GOT3 (cell line): Measurements from ENCODE around the gene NAA16.
"Not testable (repeated sequence)": the region's sequence is repeated elsewhere in the genome, so short reads cannot be mapped to it uniquely, and the experiment has no call there.

Source experiments
- DNase-seq: peaks from one replicate; lab custom pipeline; 2025; ENCODE audit warnings: mixed read lengths; lab: John Stamatoyannopoulos, UW

NAA16 gene

DNA sequence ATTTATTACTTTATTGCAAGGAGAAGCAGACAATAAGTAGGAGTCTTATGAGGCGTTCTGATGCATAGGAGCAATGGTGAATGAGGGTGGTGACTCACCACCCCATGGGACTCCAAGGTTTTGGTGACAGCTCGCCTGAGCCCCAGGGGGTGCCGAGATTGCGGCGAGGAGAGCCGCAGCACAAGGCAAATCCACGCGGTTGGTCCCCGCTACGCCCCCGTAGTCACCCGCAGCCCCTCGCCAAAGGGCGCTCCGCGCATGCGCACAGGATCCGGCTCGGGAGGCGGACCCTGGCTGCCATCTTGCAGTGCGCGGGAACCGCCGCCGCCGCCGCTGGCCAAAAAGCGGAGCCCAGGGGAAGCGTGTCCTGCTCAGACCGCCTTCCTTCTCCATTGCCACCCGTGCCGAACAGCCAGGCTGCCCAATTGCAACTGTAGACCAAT lies at the start of gene NAA16:
Gene NAA16 (plus strand): TSS at position 305 of the 443 bp plus-strand sequence. CDS start 262 bp downstream, outside the sequence.
- DNase-seq: peak; percentile 85

DNA sequence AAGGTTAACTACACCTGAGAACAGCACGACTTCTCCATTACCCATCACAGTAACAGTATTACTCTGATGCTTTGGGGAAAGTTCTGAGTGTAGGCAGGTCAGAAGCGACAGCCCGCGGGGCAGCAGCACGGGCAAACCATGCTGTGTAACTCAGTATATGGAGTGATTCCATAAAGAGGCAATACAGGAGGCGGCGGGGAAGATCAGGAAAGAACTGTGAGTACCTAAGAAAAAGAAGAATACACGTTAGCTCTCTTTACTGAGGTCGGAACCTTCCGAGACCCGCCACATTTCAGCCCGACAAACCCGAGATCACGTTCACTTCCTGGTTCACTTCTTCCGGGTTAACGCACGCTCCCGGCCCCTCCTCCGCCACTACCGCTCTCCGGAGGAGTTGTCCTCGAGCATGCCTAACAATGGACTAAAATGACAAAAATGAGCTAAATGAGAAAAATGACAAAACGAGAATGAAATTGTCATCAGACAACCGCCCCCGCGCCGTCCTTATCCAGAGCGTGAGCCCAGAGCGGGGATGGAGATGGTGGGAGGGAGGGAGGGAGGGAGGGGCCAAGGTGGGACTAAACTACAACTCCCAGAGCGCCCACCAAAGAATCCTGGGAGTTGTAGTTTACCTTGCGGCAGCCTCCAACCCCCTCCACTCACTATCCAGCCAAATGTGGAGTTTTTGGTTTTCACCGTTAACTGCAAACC lies 47.7 kb upstream of the NAA16 start, which contains the start of gene MTRF1:
Gene MTRF1 (minus strand): TSS at position 316 of the 711 bp plus-strand sequence. CDS start 2,669 bp downstream, outside the sequence.
- peak; percentile 45 for DNase-seq

DNA sequence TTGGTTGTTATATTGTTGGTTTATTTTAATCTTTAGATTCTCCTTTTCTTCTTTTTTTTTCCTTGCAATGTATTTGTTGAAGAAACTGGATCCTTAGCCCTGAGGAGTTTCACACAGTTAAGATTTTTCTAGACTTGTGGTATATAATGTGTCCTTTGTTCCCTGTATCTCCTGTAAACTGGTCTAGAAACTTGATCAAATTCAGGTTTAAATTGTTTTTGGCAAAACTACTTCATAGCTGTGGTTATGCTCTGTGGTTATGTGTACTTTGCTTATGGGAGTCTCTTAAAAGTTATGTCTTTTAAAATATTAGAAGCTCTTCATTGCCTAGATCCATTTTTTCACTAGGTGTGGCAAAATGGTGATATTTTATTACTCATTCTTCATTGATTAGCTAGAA lies 44.0 kb upstream of the NAA16 start:
- DNase-seq: no peak

DNA sequence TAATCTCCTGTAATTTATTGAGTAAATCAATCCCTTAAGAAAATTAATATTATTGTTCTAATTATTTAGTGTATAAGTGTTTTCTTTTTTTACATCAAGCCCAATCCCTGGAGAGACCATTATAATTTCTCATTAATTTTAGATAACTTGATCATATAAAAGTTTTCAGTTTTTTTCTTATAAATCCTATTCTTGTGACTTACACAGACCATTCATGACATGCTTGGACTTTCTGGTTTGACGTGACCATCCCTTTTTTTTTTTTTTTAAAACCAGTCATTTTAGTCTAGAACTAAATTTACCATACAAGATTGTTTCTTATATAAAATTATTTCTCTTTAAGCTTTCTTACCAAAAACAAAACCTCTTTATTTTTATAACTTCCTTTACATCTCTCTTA lies 42.3 kb upstream of the NAA16 start:
- DNase-seq: no peak

DNA sequence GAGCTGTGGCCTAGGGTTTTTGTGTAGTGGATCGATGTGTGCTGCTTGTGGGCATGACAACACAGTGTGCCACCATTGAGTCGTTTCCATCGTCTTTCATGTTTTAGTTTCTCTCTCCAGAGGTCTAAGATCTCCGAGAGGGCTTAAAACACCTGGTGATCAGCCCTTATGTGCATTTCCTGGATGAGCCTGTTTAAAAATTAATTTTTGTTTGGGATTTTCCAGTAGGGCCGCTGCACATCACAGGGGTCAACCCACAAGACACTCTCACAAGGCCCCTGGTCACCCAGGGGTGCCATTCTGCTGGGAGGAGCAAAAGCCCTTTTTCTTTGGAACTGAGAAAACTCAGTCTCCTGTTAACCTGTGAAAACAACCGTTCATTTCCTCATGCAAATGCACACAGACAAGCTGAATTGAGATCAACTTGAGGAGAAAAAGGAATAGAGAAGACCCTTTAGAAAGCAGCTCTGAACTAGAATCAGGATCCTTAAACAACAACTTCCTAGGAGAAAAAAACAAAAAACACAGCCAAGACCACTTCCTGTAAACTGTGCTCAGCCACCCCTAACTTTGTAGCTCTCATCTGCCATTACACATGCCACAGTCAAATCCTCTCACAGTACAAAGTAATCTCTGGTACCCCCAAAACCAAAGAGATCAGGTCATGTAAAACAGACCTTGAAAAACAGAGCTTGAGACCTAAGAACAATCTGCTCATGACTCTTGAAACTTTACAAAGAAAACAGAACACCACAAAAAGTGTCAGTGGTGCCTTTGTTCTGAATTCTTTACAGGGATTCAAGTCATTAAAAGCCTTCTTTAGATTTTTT lies 39.4 kb upstream of the NAA16 start:
- DNase-seq: no peak

DNA sequence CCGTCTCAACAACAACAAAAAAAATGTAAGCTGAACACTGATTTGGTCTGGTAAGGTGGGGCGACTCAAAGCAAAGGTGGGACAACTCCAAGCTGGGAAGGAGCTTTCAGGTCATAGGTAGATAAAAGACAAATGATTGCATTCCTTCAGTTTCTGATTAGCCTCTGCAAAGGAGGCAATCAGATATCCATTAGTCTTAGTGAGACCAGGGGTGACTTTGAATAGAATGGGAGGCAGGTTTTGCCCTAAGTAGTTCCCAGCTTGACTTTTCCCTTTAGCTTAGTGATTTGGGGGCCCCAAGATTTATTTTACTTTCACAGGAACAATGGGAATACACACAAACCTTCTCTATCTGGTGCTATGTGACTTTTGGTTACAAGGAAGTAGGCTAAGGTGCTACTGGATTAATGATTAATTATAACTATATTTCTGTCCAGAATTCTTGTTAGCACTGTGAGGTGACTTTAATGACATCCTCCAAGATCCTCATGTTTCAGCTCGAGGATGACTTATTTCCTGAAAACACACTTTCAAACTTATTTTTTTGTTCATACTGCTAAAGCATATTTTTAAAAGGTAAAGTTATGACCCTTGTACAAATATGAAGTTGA lies 37.1 kb upstream of the NAA16 start:
- DNase-seq: no peak

DNA sequence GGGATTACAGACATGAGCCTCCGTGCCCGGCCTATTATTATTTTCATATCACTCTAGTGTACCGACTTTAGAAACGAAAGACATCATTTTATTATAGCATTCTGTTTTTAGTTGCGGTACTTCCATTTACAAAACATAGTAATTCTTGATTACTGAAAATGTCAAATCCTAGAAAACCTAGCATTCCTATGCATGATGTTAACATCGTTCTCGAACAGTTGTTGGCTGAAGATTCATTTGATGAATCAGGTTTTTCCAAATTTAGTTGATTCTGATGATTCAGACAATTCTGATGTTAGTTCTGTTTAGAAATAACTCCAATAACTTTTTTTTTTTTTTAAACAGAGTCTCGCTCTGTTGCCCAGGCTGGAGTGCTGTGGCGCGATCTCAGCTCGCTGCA lies 36.2 kb upstream of the NAA16 start:
- no peak for DNase-seq

DNA sequence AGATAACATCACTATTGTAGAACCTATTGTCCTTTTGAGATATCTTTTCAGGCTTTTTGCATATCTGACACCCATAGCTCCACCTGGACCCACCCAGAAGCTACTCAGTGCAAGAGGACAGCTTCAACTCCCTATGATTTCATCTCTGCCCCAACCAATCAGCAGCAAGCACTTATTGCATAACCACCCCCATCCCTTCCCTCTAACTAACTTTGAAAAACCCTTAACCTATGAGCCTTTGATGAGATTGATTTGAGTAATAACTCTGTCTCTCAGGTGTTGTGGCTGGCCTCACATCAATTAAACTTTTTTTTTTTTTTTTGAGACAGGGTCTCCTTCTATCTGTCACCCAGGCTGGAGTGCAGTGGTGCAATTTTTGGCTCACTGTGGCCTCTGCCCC lies 34.2 kb upstream of the NAA16 start:
- DNase-seq: no peak

DNA sequence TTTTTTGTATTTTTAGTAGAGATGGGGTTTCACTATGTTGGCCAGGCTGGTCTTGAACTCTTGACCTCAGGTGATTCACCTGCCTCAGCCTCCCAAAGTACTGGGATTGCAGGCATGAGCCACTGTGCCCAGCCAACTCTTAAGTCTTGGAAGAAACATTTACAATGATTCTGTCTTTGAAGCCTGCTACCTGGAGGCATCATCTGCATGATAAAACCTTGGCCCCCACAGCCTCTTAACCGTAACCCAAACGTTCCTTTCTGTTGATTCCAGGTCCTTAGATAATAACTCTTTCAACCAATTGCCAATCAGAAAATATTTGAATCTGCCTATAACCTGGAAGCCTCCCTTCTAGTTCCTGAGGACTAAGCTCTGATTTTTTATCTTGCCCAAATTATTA lies 31.9 kb upstream of the NAA16 start:
- not testable (repeated sequence) for DNase-seq

DNA sequence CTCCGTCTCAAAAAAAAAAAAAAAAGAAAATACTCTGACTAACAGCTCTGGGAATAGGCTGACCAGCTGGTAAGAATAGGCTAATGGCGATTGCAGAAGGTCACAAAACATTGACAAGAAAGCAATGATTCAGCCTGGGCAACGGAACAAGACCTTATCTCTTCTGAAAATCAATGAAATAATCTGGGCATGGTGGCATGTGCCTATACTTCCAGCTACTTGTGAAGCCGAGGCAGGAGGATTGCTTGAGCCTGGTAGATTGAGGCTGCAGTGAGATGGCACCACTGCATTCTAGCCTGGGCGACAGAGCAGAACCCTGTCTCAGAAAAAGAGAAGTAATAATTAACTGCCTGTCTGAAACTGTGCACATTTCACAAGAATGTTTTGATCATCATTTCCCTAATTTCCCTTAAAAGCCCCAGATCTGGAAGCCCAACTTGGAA lies 28.9 kb upstream of the NAA16 start:
- DNase-seq: no peak

DNA sequence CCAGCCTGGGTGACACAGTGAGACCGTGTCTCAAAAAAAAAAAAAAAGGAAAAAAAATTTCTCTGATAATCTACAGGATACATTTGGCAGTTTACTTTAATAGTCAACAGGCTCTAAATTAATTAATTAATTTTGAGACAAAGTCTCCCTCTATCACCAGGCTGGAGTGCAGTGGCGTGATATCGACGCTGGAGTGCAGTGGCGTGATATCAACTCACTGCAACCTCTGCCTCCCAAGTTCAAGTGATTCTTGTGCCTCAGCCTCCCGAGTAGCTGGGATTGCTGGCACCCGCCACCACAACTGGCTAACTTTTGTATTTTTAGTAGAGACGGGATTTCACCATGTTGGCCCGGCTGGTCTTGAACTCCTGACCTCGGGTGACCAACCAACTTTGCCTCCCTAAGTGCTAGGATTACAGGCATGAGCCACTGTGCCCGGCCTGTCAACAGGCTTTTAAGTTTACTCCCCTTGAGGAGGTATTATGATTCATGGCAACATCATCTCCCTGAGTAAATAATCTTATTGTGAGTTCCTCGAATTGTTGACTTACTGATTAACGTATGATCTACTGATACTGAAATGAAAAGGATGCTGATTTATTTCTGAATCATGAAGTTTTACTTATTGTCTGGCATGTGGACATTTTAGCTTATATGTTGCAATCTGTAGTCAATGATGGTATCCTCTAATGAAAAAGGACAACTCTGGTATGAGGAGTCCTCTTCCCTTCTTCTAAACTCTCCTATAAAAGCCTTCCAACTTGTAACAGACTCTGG lies 26.4 kb upstream of the NAA16 start:
- peak; percentile 11 for DNase-seq

DNA sequence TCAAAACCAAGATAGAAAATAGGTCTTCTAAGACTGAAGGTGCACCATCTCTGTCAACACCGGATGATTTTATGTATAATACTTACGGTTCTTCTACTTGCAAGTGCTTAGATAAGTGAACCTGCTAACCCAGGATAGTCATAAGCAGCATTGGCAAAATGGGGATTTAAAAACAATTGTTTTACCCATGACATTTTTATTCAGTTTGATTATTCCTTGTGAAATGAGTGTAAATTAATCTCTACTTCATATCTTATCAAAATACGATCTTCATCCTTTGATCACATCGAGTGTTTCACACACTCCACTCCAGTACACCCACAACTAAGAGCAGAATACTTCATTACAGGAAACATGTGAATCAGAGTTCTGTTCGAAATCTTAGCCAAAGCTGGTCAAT lies 24.7 kb upstream of the NAA16 start:
- DNase-seq: no peak

DNA sequence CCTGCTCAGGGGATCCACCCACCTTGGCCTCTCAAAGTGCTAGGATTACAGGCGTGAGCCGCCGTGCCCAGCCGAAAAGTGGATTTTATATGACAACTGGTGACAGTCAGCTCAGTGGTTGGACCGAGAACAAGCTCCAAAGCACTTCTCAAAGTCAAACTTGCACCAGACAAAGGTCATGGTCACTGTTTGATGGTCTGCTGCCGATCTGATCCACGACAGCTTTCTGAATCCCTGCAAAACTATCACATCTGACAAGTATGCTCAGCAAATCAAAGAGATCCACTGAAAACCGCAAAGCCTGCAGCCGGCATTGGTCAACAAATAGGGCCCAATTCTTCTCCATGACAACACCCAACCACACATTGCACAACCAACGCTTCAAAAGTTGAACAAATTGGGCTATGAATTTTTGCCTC lies 21.6 kb upstream of the NAA16 start:
- DNase-seq: no peak

DNA sequence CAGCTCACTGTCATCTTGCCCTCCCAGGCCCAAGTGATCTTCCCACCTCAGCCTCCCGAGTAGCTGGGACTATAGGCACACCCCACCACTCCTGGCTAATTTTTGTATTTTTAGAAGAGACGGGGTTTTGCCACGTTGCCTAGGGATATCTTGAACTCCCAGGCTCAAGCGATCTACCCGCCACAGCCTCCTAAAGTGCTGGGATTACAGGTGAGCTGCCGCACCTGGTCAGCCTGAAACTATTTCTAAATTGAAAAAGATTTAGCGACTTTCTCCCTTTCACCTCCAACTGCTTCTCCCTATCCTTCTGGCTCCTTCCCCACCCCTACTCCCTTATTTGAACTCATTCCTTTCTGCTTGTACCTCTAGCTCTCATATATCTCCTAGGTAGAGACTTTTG lies 19.8 kb upstream of the NAA16 start:
- no peak for DNase-seq

DNA sequence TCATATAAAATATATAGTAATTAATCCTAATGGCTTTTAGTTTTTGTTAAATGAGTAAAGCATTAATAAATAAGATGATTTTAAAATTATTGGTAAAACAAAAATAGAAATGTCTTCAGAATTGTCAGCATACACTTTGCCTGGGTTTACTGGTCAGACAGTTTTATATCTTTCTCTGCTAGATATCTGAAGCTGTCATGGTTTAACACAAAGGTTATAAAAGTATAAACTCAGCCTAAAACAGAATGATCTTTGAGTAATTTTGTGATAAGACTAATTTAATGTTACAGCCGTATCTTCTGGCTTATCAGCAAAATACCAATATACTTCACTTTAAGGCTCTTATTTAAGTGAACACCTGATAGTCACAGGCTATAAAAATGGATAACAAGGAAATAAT lies 17.8 kb upstream of the NAA16 start:
- DNase-seq: no peak

DNA sequence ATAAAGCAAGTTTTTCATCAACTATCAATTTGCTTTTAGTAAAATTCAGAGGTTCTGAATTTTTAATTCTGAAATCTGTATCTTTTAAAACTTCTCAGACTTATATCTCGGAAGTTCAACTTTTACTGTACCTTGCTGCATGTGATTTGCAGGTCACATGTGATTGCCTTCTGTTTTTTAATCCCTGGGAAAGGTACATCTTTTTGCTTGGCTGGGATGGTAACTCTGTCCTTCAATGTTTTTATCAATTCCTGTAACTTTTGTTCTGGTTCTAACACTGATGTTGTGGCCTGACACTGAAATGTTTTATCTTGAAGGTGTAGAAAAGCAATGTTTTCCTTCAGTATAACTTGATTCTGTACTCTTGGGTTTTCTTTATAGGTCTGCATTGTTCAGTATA lies 16.2 kb upstream of the NAA16 start:
- DNase-seq: no peak

DNA sequence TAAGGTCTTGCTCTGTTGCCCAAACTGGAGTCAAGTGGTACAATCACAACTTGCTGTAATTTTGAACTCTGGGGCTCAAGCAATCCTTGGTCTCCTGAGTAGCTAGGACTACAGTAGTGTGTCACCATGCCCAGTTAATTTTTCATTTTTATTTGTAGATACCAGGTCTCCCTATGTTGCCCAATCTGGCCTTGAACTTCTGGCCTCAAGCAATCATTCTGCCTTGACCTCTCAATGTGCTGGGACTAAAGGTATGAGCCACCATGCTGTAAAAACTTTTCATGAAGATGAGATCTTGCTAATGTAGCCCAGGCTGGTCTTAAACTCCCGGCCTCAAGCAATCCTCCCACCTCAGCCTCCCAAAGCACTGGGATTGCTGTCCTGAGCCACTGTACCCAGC lies 15.1 kb upstream of the NAA16 start:
- DNase-seq: no peak

DNA sequence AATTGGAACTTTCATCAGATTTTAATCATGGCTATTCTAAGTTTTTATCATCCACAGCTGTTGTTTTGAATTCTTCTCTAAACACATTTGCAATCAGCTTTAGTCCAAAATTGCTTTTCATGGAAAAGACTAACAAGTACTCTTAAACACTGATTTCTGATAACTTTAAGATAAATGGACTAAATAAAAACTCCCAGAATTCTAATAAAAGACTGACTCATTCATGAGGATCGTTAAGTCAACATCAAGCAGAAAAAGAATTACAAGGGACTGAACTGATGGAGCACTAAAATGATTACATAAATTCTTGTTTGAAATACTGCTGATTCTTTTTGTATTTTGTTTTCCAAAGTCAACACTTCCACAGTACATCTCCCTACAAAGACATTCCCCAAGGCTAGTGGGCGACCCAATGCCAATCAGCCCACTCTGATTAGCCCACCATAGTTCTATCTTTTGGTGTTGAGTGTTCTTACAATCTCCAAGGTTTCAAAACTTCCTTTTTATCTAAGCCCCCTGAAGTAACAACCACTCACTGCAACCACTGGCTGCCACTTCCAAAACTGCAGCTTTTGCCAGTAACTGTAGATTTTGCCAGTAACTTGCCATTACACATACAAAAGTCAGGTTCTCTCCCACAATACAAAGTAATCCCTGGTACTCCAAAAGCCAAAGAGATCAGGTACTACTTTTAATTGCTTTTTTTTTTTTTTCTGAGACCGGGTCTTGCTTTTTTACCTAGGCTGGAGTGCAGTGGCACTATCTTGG lies 14.0 kb upstream of the NAA16 start:
- DNase-seq: no peak

DNA sequence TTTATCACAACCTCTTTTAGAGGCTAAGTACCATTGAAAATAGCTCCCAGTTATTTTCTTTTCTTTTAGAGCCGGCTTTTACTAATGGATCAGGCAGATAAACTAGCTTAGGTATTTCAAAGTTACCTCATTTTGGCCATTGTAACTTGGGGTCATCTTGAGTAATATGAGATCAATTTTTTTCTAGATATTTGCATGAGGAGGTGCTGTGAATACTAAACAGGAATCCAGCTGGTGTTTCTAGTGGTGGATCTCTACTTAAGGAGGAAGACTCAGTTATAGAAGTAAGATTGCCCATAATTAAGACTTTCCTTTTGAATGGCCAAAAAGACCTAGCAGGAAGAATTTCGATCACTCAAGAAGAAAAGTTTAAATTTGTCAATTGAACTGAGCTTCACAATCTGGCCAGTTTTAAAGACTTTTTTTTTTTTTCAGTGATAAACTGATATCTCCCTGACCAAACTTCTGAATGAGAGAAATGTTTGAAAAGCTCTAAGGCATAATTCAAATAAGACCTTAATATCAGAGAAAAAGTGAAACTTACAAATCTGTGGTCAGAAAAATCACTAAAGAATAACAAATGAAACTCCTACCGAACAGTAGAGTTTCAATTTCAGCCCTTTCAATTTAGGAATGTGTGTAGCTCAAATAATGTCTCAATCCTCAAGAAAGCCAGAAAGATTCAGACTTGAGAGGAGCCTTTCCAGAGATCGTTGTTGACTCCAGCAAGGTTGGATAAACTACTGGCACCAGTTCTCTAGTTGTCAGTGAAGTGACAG lies 11.6 kb upstream of the NAA16 start:
- no peak for DNase-seq

DNA sequence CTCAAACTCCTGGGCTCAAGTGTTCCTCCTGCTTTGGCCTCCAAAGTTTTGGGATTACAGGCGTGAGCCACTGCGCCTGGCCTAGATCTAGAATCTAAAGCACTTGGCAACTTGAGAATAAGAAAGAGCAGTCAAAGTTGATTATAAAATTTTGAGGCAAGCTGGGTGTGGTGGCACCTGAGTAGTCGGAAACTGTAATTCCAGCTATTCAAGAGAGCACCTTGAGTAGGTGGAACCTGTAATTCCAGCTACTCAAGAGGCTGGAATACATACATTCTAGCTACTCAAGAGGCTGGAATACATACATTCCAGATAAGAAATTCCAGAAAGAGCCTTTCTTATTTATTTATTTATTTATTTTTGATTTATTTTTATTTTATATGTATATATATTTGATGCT lies 8.3 kb upstream of the NAA16 start:
- DNase-seq: no peak
